Mesodermal cell (in vitro differentiated cells): ENCODE results near the gene OR51B2.

Experiments used
- H3K27ac ChIP-seq: 2 replicates; pipeline ENCODE4 v1.7.0; 2013; ENCODE audit warnings: mild to moderate bottlenecking, low read depth, low read length, moderate library complexity; ENCODE audit not compliant: severe bottlenecking
- H3K36me3 ChIP-seq: 2 replicates; pipeline ENCODE4 v1.7.1; 2013; ENCODE audit warnings: mild to moderate bottlenecking, low read length, moderate library complexity; ENCODE audit not compliant: control insufficient read depth, insufficient read depth
- H3K4me1 ChIP-seq: one replicate; pipeline ENCODE4 v1.7.1; 2013; ENCODE audit warnings: mild to moderate bottlenecking, low read length; ENCODE audit not compliant: insufficient read depth, control insufficient read depth, poor library complexity, severe bottlenecking
- H3K4me3 ChIP-seq: 2 replicates; pipeline ENCODE4 v1.7.0; 2013; ENCODE audit warnings: low read length, control low read depth, mild to moderate bottlenecking; ENCODE audit not compliant: insufficient read depth, poor library complexity, severe bottlenecking; ENCODE audit errors: extremely low read depth
- H3K9me3 ChIP-seq: 2 replicates; pipeline ENCODE4 v1.7.1; 2013; ENCODE audit warnings: mild to moderate bottlenecking, low read length, moderate library complexity; ENCODE audit not compliant: control insufficient read depth
- WGBS, 2 experiments: methylation state at CpG; one replicate each; pipeline ENCODE4 v1.1.5; 2013; ENCODE audit warnings: missing lambda C conversion rate in 2 of 2; ENCODE audit not compliant: insufficient coverage in 2 of 2; 5-methylcytosine and 5-hydroxymethylcytosine counted together

The OR51B2 gene

DNA sequence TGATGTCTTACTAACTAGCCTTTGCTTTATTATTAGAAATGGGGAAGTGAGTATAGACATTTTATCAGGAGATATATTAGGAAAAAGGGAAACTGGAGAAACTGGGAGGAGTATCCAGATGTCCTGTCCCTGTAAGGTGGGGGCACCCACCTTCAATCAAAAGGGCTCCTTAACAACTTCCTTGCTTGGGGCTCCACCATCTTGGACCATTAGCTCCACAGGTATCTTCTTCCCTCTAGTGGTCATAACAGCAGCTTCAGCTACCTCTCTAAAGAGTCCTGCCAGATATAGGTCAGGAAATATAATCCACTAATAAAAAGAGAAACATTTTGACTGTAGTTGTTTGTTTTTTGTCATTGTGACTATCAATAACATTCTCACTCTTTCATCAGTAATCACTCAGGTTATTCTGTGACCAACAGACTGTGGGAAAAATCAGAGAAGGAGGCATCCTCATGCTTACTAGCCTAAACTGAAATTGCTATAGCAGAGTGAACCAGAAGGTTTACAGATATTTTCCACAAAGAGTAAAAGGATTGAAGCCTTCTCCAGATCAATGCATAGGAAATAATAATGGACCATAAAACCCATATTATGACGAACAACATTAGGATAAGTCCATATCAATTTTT lies 32.8 kb downstream of the OR51B2 start:
- WGBS, 2 experiments: no CpG with 5 or more reads among the region's 1 CpG
- Histone ChIP-seq H3K4me3 (no peak overlapping the region), H3K27ac (no peak overlapping the region), H3K4me1 (no peaks in the 10 kb centered on the region), H3K36me3 (no peaks in the 10 kb centered on the region), H3K9me3 (no peaks in the 10 kb centered on the region)

DNA sequence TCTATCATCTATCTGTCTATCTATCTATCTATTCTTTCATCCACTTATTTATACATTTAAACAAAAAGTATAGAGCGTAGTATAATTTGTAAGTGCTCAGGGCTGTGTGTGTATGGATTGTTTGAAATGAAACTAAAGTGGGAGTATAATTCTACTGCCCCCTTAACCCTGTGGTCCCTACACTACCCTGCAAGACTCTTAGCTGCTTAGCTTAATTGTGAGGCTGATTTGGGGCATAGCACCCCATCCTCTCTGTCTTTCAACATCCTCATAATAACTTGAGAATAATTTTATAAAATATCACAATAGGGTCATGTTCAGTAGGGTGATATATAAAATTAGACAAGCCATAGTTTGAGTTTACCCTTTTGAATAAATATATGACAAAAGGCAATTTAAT lies 34.0 kb downstream of the OR51B2 start:
- WGBS, 2 experiments: no CpG with 5 or more reads among the region's 1 CpG
- H3K27ac ChIP-seq: no peak overlapping the region
- no peaks in the 10 kb centered on the region for H3K4me1 ChIP-seq
- H3K9me3 ChIP-seq: no peaks in the 10 kb centered on the region
- no peak overlapping the region for H3K4me3 ChIP-seq
- H3K36me3 ChIP-seq: no peaks in the 10 kb centered on the region

DNA sequence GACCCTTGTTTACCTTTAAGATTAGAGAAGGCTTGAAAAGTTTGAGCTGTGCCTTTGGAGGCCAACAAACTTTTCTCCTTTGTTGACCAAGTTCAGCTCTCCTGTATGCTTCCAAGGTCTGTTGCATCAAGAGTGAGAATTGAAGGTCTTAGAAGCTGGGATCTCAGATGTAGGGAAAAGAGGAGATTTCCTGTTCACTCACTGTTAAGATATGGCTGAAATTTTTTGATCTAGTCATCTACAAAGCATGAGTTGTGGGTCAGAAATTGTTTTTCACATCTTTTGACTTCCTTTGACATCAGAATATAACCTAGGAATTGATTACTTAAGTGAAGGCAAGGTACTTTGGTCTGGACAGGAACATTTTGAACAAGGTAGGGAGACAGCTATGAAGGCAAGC lies 34.4 kb downstream of the OR51B2 start:
- Histone ChIP-seq H3K4me1 (no peaks in the 10 kb centered on the region), H3K27ac (no peak overlapping the region), H3K4me3 (no peak overlapping the region), H3K9me3 (no peaks in the 10 kb centered on the region), H3K36me3 (no peaks in the 10 kb centered on the region)

DNA sequence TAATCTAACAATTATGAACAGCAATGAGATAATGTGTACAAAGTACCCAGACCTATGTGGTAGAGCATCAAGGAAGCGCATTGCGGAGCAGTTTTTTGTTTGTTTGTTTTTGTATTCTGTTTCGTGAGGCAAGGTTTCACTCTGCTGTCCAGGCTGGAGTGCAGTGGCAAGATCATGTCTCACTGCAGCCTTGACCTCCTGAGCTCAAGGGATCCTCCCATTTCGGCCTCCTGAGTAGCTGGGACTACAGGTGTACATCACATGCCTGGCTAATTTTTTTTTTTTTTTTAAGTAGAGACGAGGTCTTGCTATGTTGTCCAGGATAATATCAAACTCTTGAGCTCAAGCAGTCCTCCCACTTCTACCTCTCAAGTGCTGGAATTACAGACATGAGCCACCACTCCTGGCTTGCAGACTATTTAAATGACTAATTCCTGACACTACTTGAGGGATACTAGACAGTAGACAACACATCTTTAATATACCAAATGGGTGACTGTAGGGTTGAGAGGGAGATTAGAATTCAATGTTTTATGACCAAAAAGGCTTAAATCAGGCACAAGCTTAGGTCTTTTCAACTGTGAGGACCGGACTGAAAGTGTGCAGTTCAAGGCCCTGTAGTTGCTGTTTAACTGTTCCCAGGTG lies 35.1 kb downstream of the OR51B2 start:
- 83 to 100% methylated on average over 3 to 5 of the region's 6 CpGs for WGBS, 2 experiments
- H3K4me1 ChIP-seq: no peaks in the 10 kb centered on the region
- no peaks in the 10 kb centered on the region for H3K36me3 ChIP-seq
- H3K27ac ChIP-seq: no peak overlapping the region
- H3K9me3 ChIP-seq: no peaks in the 10 kb centered on the region
- no peak overlapping the region for H3K4me3 ChIP-seq

DNA sequence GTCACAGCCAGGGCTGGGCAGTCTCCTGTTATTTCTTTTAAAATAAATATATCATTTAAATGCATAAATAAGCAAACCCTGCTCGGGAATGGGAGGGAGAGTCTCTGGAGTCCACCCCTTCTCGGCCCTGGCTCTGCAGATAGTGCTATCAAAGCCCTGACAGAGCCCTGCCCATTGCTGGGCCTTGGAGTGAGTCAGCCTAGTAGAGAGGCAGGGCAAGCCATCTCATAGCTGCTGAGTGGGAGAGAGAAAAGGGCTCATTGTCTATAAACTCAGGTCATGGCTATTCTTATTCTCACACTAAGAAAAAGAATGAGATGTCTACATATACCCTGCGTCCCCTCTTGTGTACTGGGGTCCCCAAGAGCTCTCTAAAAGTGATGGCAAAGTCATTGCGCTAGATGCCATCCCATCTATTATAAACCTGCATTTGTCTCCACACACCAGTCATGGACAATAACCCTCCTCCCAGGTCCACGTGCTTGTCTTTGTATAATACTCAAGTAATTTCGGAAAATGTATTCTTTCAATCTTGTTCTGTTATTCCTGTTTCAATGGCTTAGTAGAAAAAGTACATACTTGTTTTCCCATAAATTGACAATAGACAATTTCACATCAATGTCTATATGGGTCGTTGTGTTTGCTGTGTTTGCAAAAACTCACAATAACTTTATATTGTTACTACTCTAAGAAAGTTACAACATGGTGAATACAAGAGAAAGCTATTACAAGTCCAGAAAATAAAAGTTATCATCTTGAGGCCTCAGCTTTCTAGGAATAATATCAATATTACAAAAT lies 35.8 kb downstream of the OR51B2 start:
- Histone ChIP-seq H3K9me3 (no peaks in the 10 kb centered on the region), H3K27ac (no peak overlapping the region), H3K36me3 (no peaks in the 10 kb centered on the region), H3K4me3 (no peak overlapping the region), H3K4me1 (no peaks in the 10 kb centered on the region)
- 84 to 88% methylated on average over 2 to 3 of the region's 7 CpGs for WGBS, 2 experiments

GRCh38 chr11:5286901-5287300 lies 37.2 kb downstream of the OR51B2 start:
- no peak overlapping the region for H3K4me3 ChIP-seq
- no peak overlapping the region for H3K27ac ChIP-seq
- WGBS, 2 experiments: 83% methylated on average over 1 of the region's 3 CpGs; no CpG with 5 or more reads in 1 of the 2 experiments
- H3K9me3 ChIP-seq: no peaks in the 10 kb centered on the region
- H3K36me3 ChIP-seq: no peaks in the 10 kb centered on the region
- H3K4me1 ChIP-seq: no peaks in the 10 kb centered on the region

DNA sequence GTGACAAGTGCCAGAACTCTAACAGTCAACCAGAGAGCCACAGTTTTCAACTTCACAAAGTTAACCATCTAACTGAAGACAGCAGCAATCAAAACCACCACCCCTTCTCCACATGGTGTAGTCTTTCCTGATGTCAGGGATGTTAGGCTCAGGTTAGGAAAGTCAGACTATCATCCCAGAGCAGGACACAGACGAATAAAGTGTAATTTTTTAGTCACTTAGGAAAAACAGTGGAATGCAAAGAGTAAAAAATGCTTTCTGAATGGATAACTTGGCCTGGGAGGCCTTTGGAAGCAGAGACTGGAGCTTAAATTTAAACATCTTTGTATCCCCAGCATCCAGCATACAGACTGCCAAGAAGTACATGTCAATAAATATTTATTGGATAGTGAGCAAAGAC lies 37.7 kb downstream of the OR51B2 start:
- Histone ChIP-seq H3K9me3 (no peaks in the 10 kb centered on the region), H3K4me3 (no peak overlapping the region), H3K27ac (no peak overlapping the region), H3K36me3 (no peaks in the 10 kb centered on the region), H3K4me1 (peaks cover under 1% of the 10 kb centered on the region)
- 71% methylated on average over 1 of the region's 1 CpG; no CpG with 5 or more reads in 1 of the 2 experiments for WGBS, 2 experiments

DNA sequence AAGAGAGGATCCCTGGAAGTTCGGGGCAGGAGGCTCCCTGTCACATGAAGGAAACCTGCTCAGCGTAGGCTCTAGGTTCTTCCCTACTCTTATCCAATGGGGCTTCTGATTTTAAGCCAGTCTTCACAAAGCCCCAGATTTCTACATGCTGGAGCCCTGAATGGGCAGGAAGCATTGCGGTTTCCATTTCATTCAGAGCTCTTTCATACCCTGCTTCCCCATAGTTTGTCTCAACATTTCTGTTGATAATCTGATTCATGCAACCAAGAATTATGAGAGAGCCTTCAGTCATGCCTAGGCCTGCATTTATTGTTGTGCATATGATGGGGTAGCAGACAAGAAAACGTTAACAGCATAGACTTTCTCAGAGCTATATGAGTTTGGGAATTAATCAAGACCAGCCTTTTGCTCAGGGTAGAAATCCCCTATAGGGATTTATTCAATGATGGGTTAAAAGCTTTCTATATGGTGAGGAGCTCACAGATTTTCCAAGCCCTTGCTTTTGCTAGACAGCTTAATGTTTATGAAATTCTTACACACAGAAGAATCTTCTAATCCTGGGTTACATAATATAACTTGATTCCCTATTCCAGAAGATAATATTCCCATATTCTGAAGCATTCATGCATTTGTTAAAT lies 38.3 kb downstream of the OR51B2 start:
- 92 to 94% methylated on average over 3 of the region's 4 CpGs for WGBS, 2 experiments
- no peaks in the 10 kb centered on the region for H3K36me3 ChIP-seq
- H3K4me3 ChIP-seq: no peak overlapping the region
- no peak overlapping the region for H3K27ac ChIP-seq
- peaks cover 5% of the 10 kb centered on the region for H3K4me1 ChIP-seq
- H3K9me3 ChIP-seq: no peaks in the 10 kb centered on the region

DNA sequence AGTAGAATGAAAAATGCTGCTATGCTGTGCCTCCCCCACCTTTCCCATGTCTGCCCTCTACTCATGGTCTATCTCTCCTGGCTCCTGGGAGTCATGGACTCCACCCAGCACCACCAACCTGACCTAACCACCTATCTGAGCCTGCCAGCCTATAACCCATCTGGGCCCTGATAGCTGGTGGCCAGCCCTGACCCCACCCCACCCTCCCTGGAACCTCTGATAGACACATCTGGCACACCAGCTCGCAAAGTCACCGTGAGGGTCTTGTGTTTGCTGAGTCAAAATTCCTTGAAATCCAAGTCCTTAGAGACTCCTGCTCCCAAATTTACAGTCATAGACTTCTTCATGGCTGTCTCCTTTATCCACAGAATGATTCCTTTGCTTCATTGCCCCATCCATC lies 39.5 kb downstream of the OR51B2 start:
- H3K4me3 ChIP-seq: no peak overlapping the region
- 100% methylated on average over 1 to 2 of the region's 2 CpGs for WGBS, 2 experiments
- H3K36me3 ChIP-seq: no peaks in the 10 kb centered on the region
- no peaks in the 10 kb centered on the region for H3K9me3 ChIP-seq
- peaks cover 12% of the 10 kb centered on the region for H3K4me1 ChIP-seq
- H3K27ac ChIP-seq: no peak overlapping the region

- 75 to 100% methylated on average over 1 of the region's 1 CpG for WGBS, 2 experiments
- no peak overlapping the region for H3K4me3 ChIP-seq
- H3K9me3 ChIP-seq: no peaks in the 10 kb centered on the region
- no peaks in the 10 kb centered on the region for H3K36me3 ChIP-seq
- H3K27ac ChIP-seq: no peak overlapping the region
- H3K4me1 ChIP-seq: peaks cover 12% of the 10 kb centered on the region
Observed at GRCh38 chr11:5283882-5284281, 40.2 kb downstream of the OR51B2 start.
